ENCODE data around the gene ACE2. TPM values are rescaled to one million over a fixed set of nuclear protein-coding genes. Genes with fewer than 3 reads are reported as not detected.

The ACE2 gene
- total and polyA plus RNA-seq, 3 donors from 2014 or later, result 78.9 to 119 (median 116) TPM

DNA sequence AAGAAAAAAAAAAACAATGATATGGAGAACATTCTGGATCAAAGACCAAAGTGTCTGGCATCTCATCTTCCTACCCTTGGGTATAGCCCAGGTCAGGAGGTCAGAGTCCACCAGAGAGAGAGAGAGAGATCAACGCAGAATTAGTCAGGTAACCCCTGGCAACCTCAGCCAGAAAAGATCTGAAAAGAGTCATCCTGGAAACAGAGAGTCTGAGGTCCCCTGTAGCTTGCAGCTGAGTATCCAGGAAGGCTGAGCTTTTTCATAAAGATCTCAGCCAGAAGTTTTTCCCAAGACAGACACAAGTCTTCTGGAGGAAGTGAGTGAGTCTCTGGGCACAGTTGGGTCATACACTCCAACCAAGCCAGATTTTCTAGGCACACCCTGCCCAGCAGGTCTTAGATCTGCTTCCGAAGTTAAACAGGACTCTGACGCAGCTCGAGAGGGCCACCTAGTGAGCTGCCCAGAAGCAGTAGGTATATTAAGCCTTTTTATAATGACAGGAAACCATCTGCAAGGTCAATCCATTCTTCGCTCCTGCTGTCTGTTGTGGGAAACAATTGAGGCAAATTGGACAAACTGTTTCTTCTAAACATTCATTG is 35.7 kb downstream of the ACE2 start:
- intact Hi-C loops (cut with DNase I; ENCODE audit: low total_unique reads), result no loop called here
- DNase-seq, result peak; percentile 48
- no peak for TF ChIP-seq POLR2A (IDR thresholded peaks at IDR 0.05)
- TF ChIP-seq, protein P1, sequence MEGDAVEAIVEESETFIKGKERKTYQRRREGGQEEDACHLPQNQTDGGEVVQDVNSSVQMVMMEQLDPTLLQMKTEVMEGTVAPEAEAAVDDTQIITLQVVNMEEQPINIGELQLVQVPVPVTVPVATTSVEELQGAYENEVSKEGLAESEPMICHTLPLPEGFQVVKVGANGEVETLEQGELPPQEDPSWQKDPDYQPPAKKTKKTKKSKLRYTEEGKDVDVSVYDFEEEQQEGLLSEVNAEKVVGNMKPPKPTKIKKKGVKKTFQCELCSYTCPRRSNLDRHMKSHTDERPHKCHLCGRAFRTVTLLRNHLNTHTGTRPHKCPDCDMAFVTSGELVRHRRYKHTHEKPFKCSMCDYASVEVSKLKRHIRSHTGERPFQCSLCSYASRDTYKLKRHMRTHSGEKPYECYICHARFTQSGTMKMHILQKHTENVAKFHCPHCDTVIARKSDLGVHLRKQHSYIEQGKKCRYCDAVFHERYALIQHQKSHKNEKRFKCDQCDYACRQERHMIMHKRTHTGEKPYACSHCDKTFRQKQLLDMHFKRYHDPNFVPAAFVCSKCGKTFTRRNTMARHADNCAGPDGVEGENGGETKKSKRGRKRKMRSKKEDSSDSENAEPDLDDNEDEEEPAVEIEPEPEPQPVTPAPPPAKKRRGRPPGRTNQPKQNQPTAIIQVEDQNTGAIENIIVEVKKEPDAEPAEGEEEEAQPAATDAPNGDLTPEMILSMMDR (IDR thresholded peaks at IDR 0.05), result peak in 1 of 3 experiments; percentile 32
- Histone ChIP-seq H3K36me3 (ENCODE audit: low read depth, missing control alignments) (no peaks in the 10 kb centered on the region), H3K27me3 (no peaks in the 10 kb centered on the region), H3K4me3 (no peak overlapping the region), H3K9me3 (no peaks in the 10 kb centered on the region), H3K4me1 (no peaks in the 10 kb centered on the region), H3K27ac (no peak overlapping the region)
- WGBS, 2 donors, result 7 to 45% methylated on average over 2 to 5 of the region's 5 CpGs

DNA sequence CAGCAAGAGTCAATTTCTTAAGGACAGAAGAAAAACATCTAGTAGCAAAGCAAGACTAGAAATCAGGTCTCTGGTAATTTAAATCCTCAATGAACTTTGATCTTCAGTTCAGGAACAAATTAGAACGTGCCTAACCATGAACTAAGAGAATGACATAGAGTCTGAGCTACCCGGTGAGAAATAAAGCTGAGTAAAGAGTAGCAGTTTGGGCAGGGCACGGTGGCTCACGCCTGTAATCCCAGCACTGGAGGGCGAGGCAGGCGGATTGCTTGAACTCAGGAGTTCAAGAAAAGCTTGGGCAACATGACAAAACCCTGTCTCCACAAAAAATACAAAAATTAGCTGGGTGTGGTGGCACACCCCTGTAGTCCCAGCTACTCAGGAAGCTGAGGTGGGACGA is 37.7 kb downstream of the ACE2 start:
- 88 to 89% methylated on average over 7 of the region's 7 CpGs for WGBS, 2 donors
- TF ChIP-seq POLR2A (IDR thresholded peaks at IDR 0.05), result no peak
- TF ChIP-seq, protein P1 (IDR thresholded peaks at IDR 0.05), result no peak
- intact Hi-C loops (cut with DNase I; ENCODE audit: low total_unique reads), result no loop called here
- no peaks in the 10 kb centered on the region for H3K4me1 ChIP-seq
- H3K27ac ChIP-seq, result no peak overlapping the region
- no peak for DNase-seq
- H3K27me3 ChIP-seq, result no peaks in the 10 kb centered on the region
- H3K4me3 ChIP-seq, result no peak overlapping the region
- no peaks in the 10 kb centered on the region for H3K36me3 ChIP-seq (ENCODE audit: low read depth, missing control alignments)
- H3K9me3 ChIP-seq, result no peaks in the 10 kb centered on the region

- Histone ChIP-seq H3K27ac (no peak overlapping the region), H3K4me3 (no peak overlapping the region), H3K27me3 (no peaks in the 10 kb centered on the region), H3K36me3 (ENCODE audit: low read depth, missing control alignments) (no peaks in the 10 kb centered on the region), H3K9me3 (no peaks in the 10 kb centered on the region), H3K4me1 (no peaks in the 10 kb centered on the region)
- intact Hi-C loops (cut with DNase I; ENCODE audit: low total_unique reads), result no loop called here
- TF ChIP-seq, protein P1 (IDR thresholded peaks at IDR 0.05), result no peak
- TF ChIP-seq POLR2A (IDR thresholded peaks at IDR 0.05), result no peak
- 86 to 97% methylated on average over 3 of the region's 3 CpGs for WGBS, 2 donors
- no peak for DNase-seq
Measured at GRCh38 chrX:15560924-15561323, 39.8 kb downstream of the ACE2 start.

GRCh38 chrX:15559227-15559626 is 41.5 kb downstream of the ACE2 start:
- Histone ChIP-seq H3K4me3 (no peak overlapping the region), H3K4me1 (no peaks in the 10 kb centered on the region), H3K36me3 (ENCODE audit: low read depth, missing control alignments) (no peaks in the 10 kb centered on the region), H3K9me3 (no peaks in the 10 kb centered on the region), H3K27me3 (no peaks in the 10 kb centered on the region), H3K27ac (no peak overlapping the region)
- intact Hi-C loops (cut with DNase I; ENCODE audit: low total_unique reads), result no loop called here
- DNase-seq, result no peak
- 91 to 95% methylated on average over 3 of the region's 3 CpGs for WGBS, 2 donors
- TF ChIP-seq POLR2A (IDR thresholded peaks at IDR 0.05), result no peak
- TF ChIP-seq, protein P1 (IDR thresholded peaks at IDR 0.05), result no peak
